Epithelial cell of esophagus (primary cell): ENCODE data around the gene TNFSF11.
A peak's percentile ranks its signal among the peaks of the same experiment; 100 is the strongest.

ENCODE experiments used
- DNase-seq: peaks from one replicate; pipeline ENCODE4 v3.0.0; 2010; ENCODE audit warnings: low read depth
- H3K4me3 ChIP-seq: 2 replicates; pipeline ENCODE4 v1.5.1; 2011; ENCODE audit warnings: mild to moderate bottlenecking, low read length, control low read depth
- TF ChIP-seq, protein P1 (sequence below): IDR thresholded peaks from 2 replicates; pipeline ENCODE4 v1.5.1; 2011; ENCODE audit warnings: low read depth, mild to moderate bottlenecking, low read length, control low read depth, inconsistent platforms; ENCODE audit not compliant: insufficient read depth; ENCODE audit errors: missing control alignments

Gene TNFSF11

DNA sequence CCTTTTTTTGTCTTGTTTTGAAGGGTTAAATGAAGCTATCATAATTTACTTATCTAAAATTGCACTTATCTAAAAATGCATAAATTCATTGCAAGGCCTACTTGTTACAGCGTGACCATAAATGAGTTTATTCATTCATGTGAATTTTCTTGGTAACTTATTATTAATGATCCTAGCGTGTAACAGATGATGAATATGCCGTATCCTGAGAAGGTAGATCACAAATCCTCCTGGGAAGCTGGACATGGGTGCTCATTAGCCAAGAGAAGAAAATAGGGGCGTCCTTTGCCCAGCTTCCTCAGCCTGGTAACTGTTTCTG is 21.3 kb downstream of the TNFSF11 start:
- TF ChIP-seq, protein P1, sequence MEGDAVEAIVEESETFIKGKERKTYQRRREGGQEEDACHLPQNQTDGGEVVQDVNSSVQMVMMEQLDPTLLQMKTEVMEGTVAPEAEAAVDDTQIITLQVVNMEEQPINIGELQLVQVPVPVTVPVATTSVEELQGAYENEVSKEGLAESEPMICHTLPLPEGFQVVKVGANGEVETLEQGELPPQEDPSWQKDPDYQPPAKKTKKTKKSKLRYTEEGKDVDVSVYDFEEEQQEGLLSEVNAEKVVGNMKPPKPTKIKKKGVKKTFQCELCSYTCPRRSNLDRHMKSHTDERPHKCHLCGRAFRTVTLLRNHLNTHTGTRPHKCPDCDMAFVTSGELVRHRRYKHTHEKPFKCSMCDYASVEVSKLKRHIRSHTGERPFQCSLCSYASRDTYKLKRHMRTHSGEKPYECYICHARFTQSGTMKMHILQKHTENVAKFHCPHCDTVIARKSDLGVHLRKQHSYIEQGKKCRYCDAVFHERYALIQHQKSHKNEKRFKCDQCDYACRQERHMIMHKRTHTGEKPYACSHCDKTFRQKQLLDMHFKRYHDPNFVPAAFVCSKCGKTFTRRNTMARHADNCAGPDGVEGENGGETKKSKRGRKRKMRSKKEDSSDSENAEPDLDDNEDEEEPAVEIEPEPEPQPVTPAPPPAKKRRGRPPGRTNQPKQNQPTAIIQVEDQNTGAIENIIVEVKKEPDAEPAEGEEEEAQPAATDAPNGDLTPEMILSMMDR: no peak
- no peak overlapping the region for H3K4me3 ChIP-seq
- DNase-seq: no peak

GRCh38 chr13:42597505-42597904 is 23.6 kb downstream of the TNFSF11 start:
- TF ChIP-seq, protein P1: no peak
- DNase-seq: peak; percentile 31
- H3K4me3 ChIP-seq: no peak overlapping the region

GRCh38 chr13:42600943-42601342 is 27.0 kb downstream of the TNFSF11 start:
- H3K4me3 ChIP-seq: no peak overlapping the region
- DNase-seq: peak; percentile 15
- TF ChIP-seq, protein P1: no peak

DNA sequence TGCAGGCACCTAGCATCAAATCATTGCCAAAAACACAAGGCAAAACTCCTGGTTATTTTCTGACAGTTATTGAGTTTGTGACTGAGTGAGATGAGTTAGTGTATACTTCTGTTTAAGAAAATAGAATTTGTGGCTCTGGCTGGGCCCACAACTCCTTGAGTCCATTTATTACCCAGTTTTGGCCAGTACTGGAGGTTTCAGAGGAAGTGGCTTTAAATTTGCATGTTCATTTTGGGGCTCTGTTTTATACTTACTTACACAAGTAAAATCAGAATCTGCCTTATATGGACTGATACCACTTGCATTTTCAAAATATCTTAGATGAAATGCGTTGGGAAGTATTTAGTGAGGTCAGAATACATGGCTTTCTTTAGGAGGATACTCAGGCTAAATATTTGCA is 29.0 kb downstream of the TNFSF11 start:
- no peak for DNase-seq
- H3K4me3 ChIP-seq: no peak overlapping the region
- TF ChIP-seq, protein P1: no peak

DNA sequence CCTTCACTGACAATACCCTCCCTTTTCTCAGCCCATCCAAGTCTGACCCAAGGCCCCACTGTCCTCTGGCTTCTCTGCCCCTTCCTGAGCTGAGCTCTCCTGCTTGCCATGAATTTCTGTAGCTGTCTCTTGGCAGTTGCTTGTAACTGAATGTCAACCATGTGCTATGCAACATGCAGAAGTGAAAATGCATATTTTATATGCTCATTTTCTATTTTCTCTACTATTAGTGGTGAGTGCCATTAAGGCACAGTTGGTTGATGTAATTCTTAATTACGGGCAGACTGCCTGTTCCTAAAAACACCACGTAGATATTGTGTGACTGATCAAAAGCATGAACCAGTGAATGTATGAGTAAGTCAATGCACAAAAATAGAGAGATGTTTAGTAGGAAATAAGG is 29.6 kb downstream of the TNFSF11 start:
- DNase-seq: no peak
- TF ChIP-seq, protein P1: no peak
- no peak overlapping the region for H3K4me3 ChIP-seq

- DNase-seq: no peak
- TF ChIP-seq, protein P1: no peak
- no peak overlapping the region for H3K4me3 ChIP-seq
Observed at GRCh38 chr13:42607546-42607945, 33.6 kb downstream of the TNFSF11 start.

GRCh38 chr13:42610649-42611048 is 36.7 kb downstream of the TNFSF11 start:
- TF ChIP-seq, protein P1: no peak
- H3K4me3 ChIP-seq: no peak overlapping the region
- DNase-seq: no peak
